ENCODE results near the gene CDKAL1.

Gene CDKAL1

DNA sequence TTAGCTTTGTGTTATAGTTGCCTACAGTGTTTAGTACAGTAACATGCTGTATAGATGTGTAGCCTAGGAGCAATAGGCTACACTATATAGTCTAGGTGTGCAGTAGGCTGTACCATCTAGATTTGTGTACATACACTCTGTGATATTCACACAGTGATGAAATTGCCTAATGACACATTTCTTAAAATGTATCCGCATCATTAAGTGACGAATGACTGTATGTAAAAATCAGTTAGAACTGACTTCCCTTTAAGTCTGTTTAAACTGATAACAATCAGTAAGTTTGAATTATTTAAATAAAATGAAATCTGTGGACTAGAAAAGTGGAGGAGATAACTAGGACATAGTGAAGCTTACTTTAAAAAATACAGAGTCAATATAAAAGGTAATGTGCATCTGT lies 176.1 kb downstream of the CDKAL1 start:
- no peaks in the 10 kb centered on the region for H3K27me3 ChIP-seq (replicated peaks in 2 of 5; ENCODE audit: control insufficient read depth in 4 of 5, insufficient read depth in 5 of 5, low read length in 4 of 5)
- no peak overlapping the region for H3K4me3 ChIP-seq (ENCODE audit: control insufficient read depth in 1 of 7, extremely low read depth in 1 of 7, insufficient read depth in 4 of 7, low read depth in 2 of 7, low read length in 6 of 7)
- ChIA-PET CTCF (interaction anchor here (1.6 to 1.9 kb wide), 2 partner anchors 8 to 145 kb away, joined by 4 read pairs; no protein-coding TSS in a partner anchor), POLR2A (no interaction called here)
- no peaks in the 10 kb centered on the region for H3K9me3 ChIP-seq (ENCODE audit: control extremely low read depth in 1 of 5, control insufficient read depth in 4 of 5, insufficient read depth in 2 of 5, low read depth in 1 of 5, low read length in 4 of 5)
- H3K36me3 ChIP-seq (ENCODE audit: control insufficient read depth in 4 of 4, insufficient read depth in 4 of 4, low read length in 3 of 4), result peaks cover 0 to 2% (median 0%) of the 10 kb centered on the region in 4 experiments
- no CpG with 5 or more reads among the region's 2 CpGs for WGBS (ENCODE audit: insufficient coverage)
- peaks cover 0 to 20% (median 6%) of the 10 kb centered on the region in 4 experiments for H3K4me1 ChIP-seq (ENCODE audit: control extremely low read depth in 1 of 4, control insufficient read depth in 4 of 4, insufficient read depth in 4 of 4, low read length in 3 of 4)
- peak; percentile 25 to 89 (median 76) for DNase-seq
- H3K27ac ChIP-seq (ENCODE audit: insufficient read depth in 1 of 2, low read depth in 1 of 2, low read length in 2 of 2, poor library complexity in 1 of 2, severe bottlenecking in 2 of 2), result no peak overlapping the region

DNA sequence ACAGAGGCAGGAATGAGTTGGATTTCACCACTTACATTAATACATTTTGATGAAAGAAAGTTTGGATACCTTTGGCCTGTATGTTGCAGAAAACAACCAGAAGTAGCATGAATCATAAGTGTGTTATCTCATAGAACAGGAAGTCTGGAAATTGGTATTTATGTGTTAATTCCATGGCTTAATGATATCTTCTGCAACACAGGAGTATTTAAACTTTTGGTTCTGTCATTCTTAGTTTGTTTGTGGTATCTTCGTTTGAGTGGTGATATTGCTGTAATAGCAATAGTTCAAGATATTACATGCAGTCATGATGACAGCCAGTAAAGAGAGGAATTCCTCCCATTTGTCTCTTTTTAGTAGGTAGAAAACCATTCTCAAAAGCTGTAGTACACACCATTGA lies 177.3 kb downstream of the CDKAL1 start:
- peaks cover 0 to 2% (median 0%) of the 10 kb centered on the region in 4 experiments for H3K36me3 ChIP-seq (ENCODE audit: control insufficient read depth in 4 of 4, insufficient read depth in 4 of 4, low read length in 3 of 4)
- POLR2A ChIA-PET, result no interaction called here
- CTCF ChIA-PET, result interaction anchor here (0.5 kb wide), 1 partner anchor 1153 kb away, joined by 3 read pairs; no protein-coding TSS in a partner anchor
- H3K27me3 ChIP-seq (replicated peaks in 2 of 5; ENCODE audit: control insufficient read depth in 4 of 5, insufficient read depth in 5 of 5, low read length in 4 of 5), result no peaks in the 10 kb centered on the region
- peaks cover 0 to 20% (median 7%) of the 10 kb centered on the region in 4 experiments for H3K4me1 ChIP-seq (ENCODE audit: control extremely low read depth in 1 of 4, control insufficient read depth in 4 of 4, insufficient read depth in 4 of 4, low read length in 3 of 4)
- no peak overlapping the region for H3K4me3 ChIP-seq (ENCODE audit: control insufficient read depth in 1 of 7, extremely low read depth in 1 of 7, insufficient read depth in 4 of 7, low read depth in 2 of 7, low read length in 6 of 7)
- no peak overlapping the region for H3K27ac ChIP-seq (ENCODE audit: insufficient read depth in 1 of 2, low read depth in 1 of 2, low read length in 2 of 2, poor library complexity in 1 of 2, severe bottlenecking in 2 of 2)
- WGBS (ENCODE audit: insufficient coverage), result 40% methylated on average over 1 of the region's 1 CpG
- no peaks in the 10 kb centered on the region for H3K9me3 ChIP-seq (ENCODE audit: control extremely low read depth in 1 of 5, control insufficient read depth in 4 of 5, insufficient read depth in 2 of 5, low read depth in 1 of 5, low read length in 4 of 5)
- DNase-seq, result peak in 2 of 3 donors; percentile 54 to 71

DNA sequence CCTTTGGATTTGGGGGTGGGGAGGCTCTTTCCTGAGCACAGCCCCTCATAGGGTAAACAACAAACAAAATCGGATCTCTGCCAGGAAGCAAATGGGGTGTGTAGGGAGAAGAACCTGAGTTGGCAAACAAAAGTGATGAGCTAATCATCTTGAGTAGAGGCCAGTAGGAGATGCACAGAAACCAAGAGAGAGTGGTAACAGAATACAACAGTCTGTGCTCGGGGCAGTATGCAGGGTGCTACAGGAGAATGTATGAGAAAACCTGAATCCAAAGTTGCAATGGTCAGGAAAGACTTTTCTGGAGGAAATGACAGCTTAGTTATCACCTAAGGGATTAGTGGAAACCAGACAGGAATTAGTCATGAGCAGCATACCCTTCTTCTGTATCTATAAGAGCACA lies 177.8 kb downstream of the CDKAL1 start:
- H3K9me3 ChIP-seq (ENCODE audit: control extremely low read depth in 1 of 5, control insufficient read depth in 4 of 5, insufficient read depth in 2 of 5, low read depth in 1 of 5, low read length in 4 of 5), result no peaks in the 10 kb centered on the region
- H3K27me3 ChIP-seq (replicated peaks in 2 of 5; ENCODE audit: control insufficient read depth in 4 of 5, insufficient read depth in 5 of 5, low read length in 4 of 5), result no peaks in the 10 kb centered on the region
- H3K27ac ChIP-seq (ENCODE audit: insufficient read depth in 1 of 2, low read depth in 1 of 2, low read length in 2 of 2, poor library complexity in 1 of 2, severe bottlenecking in 2 of 2), result no peak overlapping the region
- no peak for DNase-seq
- peaks cover 0 to 2% (median 0%) of the 10 kb centered on the region in 4 experiments for H3K36me3 ChIP-seq (ENCODE audit: control insufficient read depth in 4 of 4, insufficient read depth in 4 of 4, low read length in 3 of 4)
- WGBS (ENCODE audit: insufficient coverage), result 90% methylated on average over 2 of the region's 2 CpGs
- H3K4me1 ChIP-seq (ENCODE audit: control extremely low read depth in 1 of 4, control insufficient read depth in 4 of 4, insufficient read depth in 4 of 4, low read length in 3 of 4), result peaks cover 0 to 25% (median 10%) of the 10 kb centered on the region in 4 experiments
- H3K4me3 ChIP-seq (ENCODE audit: control insufficient read depth in 1 of 7, extremely low read depth in 1 of 7, insufficient read depth in 4 of 7, low read depth in 2 of 7, low read length in 6 of 7), result no peak overlapping the region
- ChIA-PET POLR2A (interaction anchor here (0.6 kb wide), 1 partner anchor 1878 kb away, joined by 3 read pairs; no protein-coding TSS in a partner anchor), CTCF (no interaction called here)

DNA sequence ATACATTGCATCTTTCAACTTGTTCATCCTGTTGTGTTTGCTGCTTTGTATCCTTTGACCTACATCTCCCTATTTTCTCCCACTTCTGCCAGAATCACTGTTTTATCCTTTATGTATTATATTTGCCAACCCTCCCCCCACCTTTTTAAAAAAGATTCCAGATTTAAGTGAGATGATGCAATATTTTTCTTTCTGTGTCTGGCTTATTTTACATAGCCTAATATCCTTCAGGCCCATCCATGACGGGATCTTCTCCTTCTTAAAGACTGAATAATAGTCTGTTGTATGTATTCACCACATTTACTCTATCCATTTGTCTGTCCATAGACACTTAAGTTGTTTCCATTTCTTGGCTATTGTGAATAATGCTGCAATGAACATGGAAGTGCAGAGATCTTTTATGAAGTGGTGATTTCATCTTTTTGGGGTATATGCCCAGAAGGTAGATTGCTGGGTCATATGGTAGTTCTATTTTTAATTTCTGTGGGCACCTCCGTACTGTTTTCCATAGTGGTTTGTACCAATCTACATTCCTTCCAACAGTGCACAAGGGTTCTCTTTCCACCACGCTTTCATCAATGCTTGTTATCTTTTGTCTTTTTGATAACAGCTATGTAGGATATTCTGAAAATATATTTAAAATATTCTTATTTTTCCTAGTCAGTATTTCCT lies 181.0 kb downstream of the CDKAL1 start:
- POLR2A ChIA-PET, result no interaction called here
- H3K27me3 ChIP-seq (replicated peaks in 2 of 5; ENCODE audit: control insufficient read depth in 4 of 5, insufficient read depth in 5 of 5, low read length in 4 of 5), result no peaks in the 10 kb centered on the region
- no peaks in the 10 kb centered on the region for H3K9me3 ChIP-seq (ENCODE audit: control extremely low read depth in 1 of 5, control insufficient read depth in 4 of 5, insufficient read depth in 2 of 5, low read depth in 1 of 5, low read length in 4 of 5)
- H3K27ac ChIP-seq (ENCODE audit: insufficient read depth in 1 of 2, low read depth in 1 of 2, low read length in 2 of 2, poor library complexity in 1 of 2, severe bottlenecking in 2 of 2), result no peak overlapping the region
- CTCF ChIA-PET, result no interaction called here
- H3K4me3 ChIP-seq (ENCODE audit: control insufficient read depth in 1 of 7, extremely low read depth in 1 of 7, insufficient read depth in 4 of 7, low read depth in 2 of 7, low read length in 6 of 7), result no peak overlapping the region
- no CpG with 5 or more reads among the region's 3 CpGs for whole genome bisulfite sequencing (ENCODE audit: insufficient coverage)
- peaks cover 0 to 2% (median 0%) of the 10 kb centered on the region in 4 experiments for H3K36me3 ChIP-seq (ENCODE audit: control insufficient read depth in 4 of 4, insufficient read depth in 4 of 4, low read length in 3 of 4)
- peaks cover 4 to 45% (median 20%) of the 10 kb centered on the region in 4 experiments for H3K4me1 ChIP-seq (ENCODE audit: control extremely low read depth in 1 of 4, control insufficient read depth in 4 of 4, insufficient read depth in 4 of 4, low read length in 3 of 4)
- DNase-seq, result no peak

DNA sequence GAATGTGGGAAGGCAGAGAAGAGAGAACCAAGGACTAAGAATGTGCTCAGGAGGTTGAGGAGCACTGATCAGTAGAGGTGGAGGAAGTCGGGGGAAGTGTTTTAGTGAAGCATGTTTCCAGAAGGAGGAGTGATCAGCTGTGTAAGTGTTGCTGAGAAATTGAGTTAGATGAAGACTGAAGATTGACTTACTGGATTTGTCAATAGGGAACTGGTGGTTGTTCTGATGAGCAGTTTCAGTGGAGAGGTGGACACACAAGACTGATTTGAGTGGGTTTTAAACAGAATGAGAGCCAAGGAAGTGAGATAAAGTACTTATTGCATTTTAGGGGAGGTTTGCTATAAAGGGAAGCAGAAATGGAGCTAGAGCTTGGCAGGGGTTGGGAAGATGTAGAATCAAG lies 182.6 kb downstream of the CDKAL1 start:
- ChIA-PET CTCF (interaction anchor here (1.0 kb wide), 1 partner anchor 9 kb away, joined by 3 read pairs; no protein-coding TSS in a partner anchor), POLR2A (no interaction called here)
- no peak overlapping the region for H3K27ac ChIP-seq (ENCODE audit: insufficient read depth in 1 of 2, low read depth in 1 of 2, low read length in 2 of 2, poor library complexity in 1 of 2, severe bottlenecking in 2 of 2)
- H3K4me1 ChIP-seq (ENCODE audit: control extremely low read depth in 1 of 4, control insufficient read depth in 4 of 4, insufficient read depth in 4 of 4, low read length in 3 of 4), result peaks cover 4 to 34% (median 15%) of the 10 kb centered on the region in 4 experiments
- 77% methylated on average over 1 of the region's 1 CpG for WGBS (ENCODE audit: insufficient coverage)
- no peaks in the 10 kb centered on the region for H3K9me3 ChIP-seq (ENCODE audit: control extremely low read depth in 1 of 5, control insufficient read depth in 4 of 5, insufficient read depth in 2 of 5, low read depth in 1 of 5, low read length in 4 of 5)
- no peak for DNase-seq
- peaks cover 0 to 2% (median 0%) of the 10 kb centered on the region in 4 experiments for H3K36me3 ChIP-seq (ENCODE audit: control insufficient read depth in 4 of 4, insufficient read depth in 4 of 4, low read length in 3 of 4)
- H3K4me3 ChIP-seq (ENCODE audit: control insufficient read depth in 1 of 7, extremely low read depth in 1 of 7, insufficient read depth in 4 of 7, low read depth in 2 of 7, low read length in 6 of 7), result no peak overlapping the region
- H3K27me3 ChIP-seq (replicated peaks in 2 of 5; ENCODE audit: control insufficient read depth in 4 of 5, insufficient read depth in 5 of 5, low read length in 4 of 5), result no peaks in the 10 kb centered on the region

DNA sequence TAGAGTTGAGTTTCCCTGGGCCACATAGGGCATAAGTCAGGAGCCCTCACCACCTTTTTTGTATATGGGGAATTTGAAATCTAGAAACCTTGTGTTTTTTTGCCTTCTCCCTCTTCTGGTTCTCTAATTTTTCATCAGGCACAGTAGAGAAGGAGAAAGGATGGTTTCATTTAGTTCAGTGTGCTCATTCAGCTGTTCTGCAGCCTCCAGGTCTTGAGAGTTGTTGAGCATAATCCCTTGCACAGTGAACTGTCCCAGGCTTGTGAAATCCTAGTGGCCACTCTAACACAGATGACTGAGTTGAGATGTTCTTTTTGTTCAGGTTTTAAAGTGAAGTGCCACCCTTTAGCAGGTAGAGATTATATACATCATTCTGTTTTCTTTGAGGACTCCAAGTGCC lies 183.5 kb downstream of the CDKAL1 start:
- POLR2A ChIA-PET, result no interaction called here
- CTCF ChIA-PET, result interaction anchor here (0.7 to 1.0 kb wide), 2 partner anchors 10 to 11 kb away, joined by 3 read pairs; no protein-coding TSS in a partner anchor
- peaks cover 4 to 34% (median 15%) of the 10 kb centered on the region in 4 experiments for H3K4me1 ChIP-seq (ENCODE audit: control extremely low read depth in 1 of 4, control insufficient read depth in 4 of 4, insufficient read depth in 4 of 4, low read length in 3 of 4)
- no peak overlapping the region for H3K4me3 ChIP-seq (ENCODE audit: control insufficient read depth in 1 of 7, extremely low read depth in 1 of 7, insufficient read depth in 4 of 7, low read depth in 2 of 7, low read length in 6 of 7)
- H3K36me3 ChIP-seq (ENCODE audit: control insufficient read depth in 4 of 4, insufficient read depth in 4 of 4, low read length in 3 of 4), result peaks cover 0 to 2% (median 0%) of the 10 kb centered on the region in 4 experiments
- no peak overlapping the region for H3K27ac ChIP-seq (ENCODE audit: insufficient read depth in 1 of 2, low read depth in 1 of 2, low read length in 2 of 2, poor library complexity in 1 of 2, severe bottlenecking in 2 of 2)
- H3K9me3 ChIP-seq (ENCODE audit: control extremely low read depth in 1 of 5, control insufficient read depth in 4 of 5, insufficient read depth in 2 of 5, low read depth in 1 of 5, low read length in 4 of 5), result no peaks in the 10 kb centered on the region
- no peaks in the 10 kb centered on the region for H3K27me3 ChIP-seq (replicated peaks in 2 of 5; ENCODE audit: control insufficient read depth in 4 of 5, insufficient read depth in 5 of 5, low read length in 4 of 5)
- DNase-seq, result no peak

Data from common myeloid progenitor, CD34-positive (primary cell).